Panc1 (cell line): ENCODE results near the gene PITX1. TPM values are rescaled to one million over a fixed set of nuclear protein-coding genes. Genes with fewer than 3 reads are reported as not detected.

Experiments
- ATAC-seq: fragments of 200-7000 bp; cut with Tn5 transposase; 2 replicates; pipeline ENCODE4 v1.9.1; 2020; ENCODE audit warnings: mild to moderate bottlenecking, moderate library complexity
- BruUV-seq: library from RNA; stranded (reverse); fragments of 400-500 nt; replicated peaks from 2 replicates; lab custom pipeline; 2021; lab: Mats Ljungman, UMichigan
- CTCF ChIA-PET: fragments of 300-600 bp; sonication (Branson Sonifier 250); formaldehyde crosslinking; loops from one replicate; lab custom pipeline; 2022; ENCODE audit warnings: antibody characterized with exemption; lab: Charles Lee
- POLR2A ChIA-PET: fragments of 300-600 bp; sonication (Branson Sonifier 250); formaldehyde crosslinking; loops from one replicate; lab custom pipeline; 2022; ENCODE audit warnings: antibody characterized with exemption; lab: Charles Lee
- DNase-seq: peaks from one replicate; pipeline ENCODE4 v3.0.0-alpha.2; 2010; ENCODE audit warnings: low read depth, low spot score
- H3K27ac ChIP-seq: 2 replicates; pipeline ENCODE4 v1.5.1; 2011; ENCODE audit warnings: mild to moderate bottlenecking, low read length, inconsistent platforms
- H3K27me3 ChIP-seq: fragments of 200-500 bp; sonication (Bioruptor generic); 2 replicates; pipeline ENCODE4 v1.6.0; 2014; ENCODE audit warnings: low read length, inconsistent platforms; ENCODE audit not compliant: control insufficient read depth, insufficient read depth
- H3K36me3 ChIP-seq: fragments of 200-500 bp; sonication (Bioruptor generic); 2 replicates; pipeline ENCODE4 v1.5.1; 2014; ENCODE audit warnings: inconsistent platforms, mild to moderate bottlenecking, low read length, moderate library complexity; ENCODE audit not compliant: control insufficient read depth, insufficient read depth
- H3K4me1 ChIP-seq: 2 replicates; pipeline ENCODE4 v1.5.1; 2011; ENCODE audit warnings: inconsistent platforms, mild to moderate bottlenecking, low read length, moderate library complexity; ENCODE audit not compliant: control insufficient read depth, insufficient read depth
- H3K4me3 ChIP-seq, 2 experiments: 2 replicates each; pipeline ENCODE4 v1.5.1; 2011 to 2012; ENCODE audit warnings: low read depth in 2 of 2, low read length in 2 of 2, mild to moderate bottlenecking in 2 of 2, inconsistent platforms in 1 of 2, moderate library complexity in 1 of 2
- H3K9me3 ChIP-seq: fragments of 200-500 bp; sonication (Bioruptor generic); 2 replicates; pipeline ENCODE4 v1.5.1; 2014; ENCODE audit warnings: low read depth, mild to moderate bottlenecking, inconsistent platforms, low read length, moderate library complexity; ENCODE audit not compliant: control insufficient read depth, insufficient read depth
- CTCF ChIP-seq: fragments of 450-650 bp; IDR thresholded peaks from 2 replicates; pipeline ENCODE4 v1.5.1; 2017; ENCODE audit warnings: mild to moderate bottlenecking
- POLR2AphosphoS5 ChIP-seq: IDR thresholded peaks from 2 replicates; pipeline ENCODE4 v1.6.1; 2012; ENCODE audit warnings: mild to moderate bottlenecking, low read depth, low read length, moderate library complexity
- REST ChIP-seq, 2 experiments: IDR thresholded peaks; 2 replicates each; pipeline ENCODE4 v1.6.1; 2011 to 2012; ENCODE audit warnings: low read depth in 2 of 2, control low read depth in 1 of 2, low read length in 1 of 2, mild to moderate bottlenecking in 1 of 2, moderate library complexity in 1 of 2; ENCODE audit not compliant: insufficient read depth in 1 of 2
- SIN3A ChIP-seq: IDR thresholded peaks from 2 replicates; pipeline ENCODE4 v1.6.1; 2012; ENCODE audit warnings: low read depth, mild to moderate bottlenecking, low read length, moderate library complexity, borderline replicate concordance; ENCODE audit not compliant: insufficient read depth
- TCF7L2 ChIP-seq: IDR thresholded peaks from 2 replicates; pipeline ENCODE4 v1.6.1; 2011; ENCODE audit warnings: mild to moderate bottlenecking, low read depth, low read length, inconsistent platforms
- in situ Hi-C: cut with HindIII; loops from 2 replicates; pipeline ENCODE4 v1.10.0; 2016; ENCODE audit warnings: low sequenced_read_pairs, low pct_unique_long_range_greater_than_20kb
- intact Hi-C: fragments of 100-400 bp; cut with micrococcal nuclease; formaldehyde crosslinking; loops from one replicate; pipeline ENCODE4 v1.10.0; 2022; ENCODE audit not compliant: unreplicated experiment
- total RNA-seq: library from RNA; stranded (reverse); gene quantifications from one replicate; pipeline ENCODE4 v1.2.1, GENCODE V29; 2021; ENCODE audit not compliant: unreplicated experiment

The PITX1 gene
- total RNA-seq, 1 experiment from 2014 or later: 41.5 TPM

- Histone ChIP-seq H3K27me3 (no peaks in the 10 kb centered on the region), H3K36me3 (no peaks in the 10 kb centered on the region), H3K9me3 (no peaks in the 10 kb centered on the region), H3K27ac (no peak overlapping the region), H3K4me3 (no peak overlapping the region), H3K4me1 (no peaks in the 10 kb centered on the region)
- no peak for TF ChIP-seq CTCF
- TF ChIP-seq POLR2AphosphoS5: no peak
- TF ChIP-seq SIN3A: no peak
- ATAC-seq (no peak), DNase-seq (no peak)
- CTCF ChIA-PET: no interaction called here
- POLR2A ChIA-PET: interaction anchor here (0.6 kb wide), 1 partner anchor 182 kb away, joined by 6 read pairs; no protein-coding TSS in a partner anchor
- no TSS peak for BruUV-seq
- intact Hi-C loops: no loop called here
- in situ Hi-C loops: no loop called here
Measured at GRCh38 chr5:135048286-135048685, 14.3 kb upstream of the PITX1 start.

- Histone ChIP-seq H3K9me3 (no peaks in the 10 kb centered on the region), H3K27ac (no peak overlapping the region), H3K4me1 (no peaks in the 10 kb centered on the region), H3K4me3 (no peak overlapping the region), H3K27me3 (no peaks in the 10 kb centered on the region), H3K36me3 (no peaks in the 10 kb centered on the region)
- in situ Hi-C loops (no loop called here), intact Hi-C loops (no loop called here)
- no TSS peak for BruUV-seq
- CTCF ChIA-PET: no interaction called here
- no peak for DNase-seq
- no peak for ATAC-seq
- POLR2A ChIA-PET: no interaction called here
- no peak for TF ChIP-seq SIN3A
- no peak for TF ChIP-seq TCF7L2
Measured at GRCh38 chr5:135047347-135047695, 13.3 kb upstream of the PITX1 start.

GRCh38 chr5:135046661-135047346 is 12.8 kb upstream of the PITX1 start:
- no TSS peak for BruUV-seq
- Histone ChIP-seq H3K27me3 (no peaks in the 10 kb centered on the region), H3K4me3 (no peak overlapping the region), H3K27ac (no peak overlapping the region), H3K36me3 (no peaks in the 10 kb centered on the region), H3K4me1 (no peaks in the 10 kb centered on the region), H3K9me3 (no peaks in the 10 kb centered on the region)
- CTCF ChIA-PET: no interaction called here
- TF ChIP-seq TCF7L2: no peak
- TF ChIP-seq CTCF: no peak
- no peak for TF ChIP-seq REST (IDR thresholded peaks at IDR 0.05; ENCODE audit: insufficient read depth in 1 of 2, low read depth in 2 of 2, low read length in 1 of 2)
- no peak for TF ChIP-seq SIN3A
- no peak for TF ChIP-seq POLR2AphosphoS5
- DNase-seq: no peak
- POLR2A ChIA-PET: interaction anchor here (0.6 kb wide), 1 partner anchor 440 kb away, joined by 5 read pairs; no protein-coding TSS in a partner anchor
- ATAC-seq: no peak
- in situ Hi-C loops (no loop called here), intact Hi-C loops (no loop called here)
